Fibroblast of the conjunctiva (primary cell): ENCODE measurements around the gene PLPP3.

Experiments
- DNase-seq: peaks from one replicate; pipeline ENCODE4 v3.0.0-alpha.2; 2010; ENCODE audit warnings: low read depth

Gene PLPP3

GRCh38 chr1:56547977-56548376 is 31.4 kb downstream of the PLPP3 start:
- no peak for DNase-seq

GRCh38 chr1:56547473-56547872 is 31.9 kb downstream of the PLPP3 start:
- DNase-seq, result no peak

- DNase-seq, result no peak
Observed at GRCh38 chr1:56545711-56546110, 33.7 kb downstream of the PLPP3 start.

- DNase-seq, result no peak
Observed at GRCh38 chr1:56543783-56544612, 35.4 kb downstream of the PLPP3 start.

GRCh38 chr1:56542651-56543050 is 36.7 kb downstream of the PLPP3 start:
- DNase-seq, result no peak

GRCh38 chr1:56541408-56541807 is 38.0 kb downstream of the PLPP3 start:
- no peak for DNase-seq

- no peak for DNase-seq
Observed at GRCh38 chr1:56540467-56540866, 38.9 kb downstream of the PLPP3 start.

GRCh38 chr1:56539520-56539931 is 39.8 kb downstream of the PLPP3 start:
- no peak for DNase-seq

- DNase-seq, result no peak
Observed at GRCh38 chr1:56538532-56538931, 40.8 kb downstream of the PLPP3 start.

- no peak for DNase-seq
Observed at GRCh38 chr1:56537660-56538059, 41.7 kb downstream of the PLPP3 start.

GRCh38 chr1:56535939-56536338 is 43.4 kb downstream of the PLPP3 start:
- DNase-seq, result no peak

GRCh38 chr1:56535362-56535761 is 44.0 kb downstream of the PLPP3 start:
- no peak for DNase-seq

- no peak for DNase-seq
Observed at GRCh38 chr1:56534130-56534651, 45.2 kb downstream of the PLPP3 start.

GRCh38 chr1:56533621-56534020 is 45.7 kb downstream of the PLPP3 start:
- DNase-seq, result no peak

- no peak for DNase-seq
Observed at GRCh38 chr1:56533197-56533596, 46.2 kb downstream of the PLPP3 start.

GRCh38 chr1:56532350-56532683 is 47.0 kb downstream of the PLPP3 start:
- DNase-seq, result peak; percentile 49

- no peak for DNase-seq
Observed at GRCh38 chr1:56531624-56532349, 47.6 kb downstream of the PLPP3 start.

- no peak for DNase-seq
Observed at GRCh38 chr1:56529801-56530200, 49.6 kb downstream of the PLPP3 start.

- no peak for DNase-seq
Observed at GRCh38 chr1:56527548-56528302, 51.6 kb downstream of the PLPP3 start.

- DNase-seq, result no peak
Observed at GRCh38 chr1:56526571-56527174, 52.7 kb downstream of the PLPP3 start.

GRCh38 chr1:56525489-56526041 is 53.8 kb downstream of the PLPP3 start:
- DNase-seq, result no peak

- no peak for DNase-seq
Observed at GRCh38 chr1:56524263-56524662, 55.1 kb downstream of the PLPP3 start.
